SK-N-SH treated with all-trans-retinoic acid at 6 μM for 48 hours (cell line): ENCODE data around the gene TMEM170A.

Experiments used
- ATAC-seq: fragments of 200-7000 bp; cut with Tn5 transposase; 3 replicates; pipeline ENCODE4 v1.9.1; 2020; ENCODE audit warnings: mild to moderate bottlenecking, moderate library complexity
- ARNTL ChIP-seq: fragments of 450-650 bp; formaldehyde crosslinking; IDR thresholded peaks from 2 replicates; pipeline ENCODE4 v1.5.0; 2020; ENCODE audit warnings: low read depth, mild to moderate bottlenecking, moderate library complexity, borderline replicate concordance
- BACH2 ChIP-seq: fragments of 250-450 bp; sonication (Bioruptor Pico); IDR thresholded peaks from 2 replicates; pipeline ENCODE4 v1.9.0; 2021; ENCODE audit warnings: mild to moderate bottlenecking, borderline replicate concordance
- CREB5 ChIP-seq: fragments of 250-450 bp; sonication (Bioruptor Pico); IDR thresholded peaks from 2 replicates; pipeline ENCODE4 v1.5.1; 2020; ENCODE audit warnings: low read depth, mild to moderate bottlenecking, moderate library complexity
- CSDC2 ChIP-seq: fragments of 250-450 bp; sonication (Bioruptor Pico); IDR thresholded peaks from 2 replicates; pipeline ENCODE4 v1.5.0; 2020; ENCODE audit warnings: mild to moderate bottlenecking, moderate library complexity
- ESRRG ChIP-seq: fragments of 250-450 bp; sonication (Bioruptor Pico); IDR thresholded peaks from 2 replicates; pipeline ENCODE4 v1.6.1; 2021; ENCODE audit warnings: mild to moderate bottlenecking
- GLIS3 ChIP-seq: fragments of 250-450 bp; sonication (Bioruptor Pico); IDR thresholded peaks from 2 replicates; pipeline ENCODE4 v1.5.0; 2020; ENCODE audit warnings: mild to moderate bottlenecking, moderate library complexity
- ISL1 ChIP-seq: fragments of 250-450 bp; sonication (Bioruptor Pico); IDR thresholded peaks from 2 replicates; pipeline ENCODE4 v2.1.2; 2022; ENCODE audit warnings: mild to moderate bottlenecking, moderate library complexity
- RARB ChIP-seq: fragments of 250-450 bp; sonication (Bioruptor Pico); IDR thresholded peaks from 2 replicates; pipeline ENCODE4 v1.8.0; 2021; ENCODE audit warnings: mild to moderate bottlenecking, moderate library complexity
- SNAI2 ChIP-seq: fragments of 250-450 bp; sonication (Bioruptor Pico); IDR thresholded peaks from 2 replicates; pipeline ENCODE4 v1.5.0; 2020; ENCODE audit warnings: mild to moderate bottlenecking, moderate library complexity
- TCF4 ChIP-seq: fragments of 250-450 bp; sonication (Bioruptor Pico); IDR thresholded peaks from 2 replicates; pipeline ENCODE4 v1.8.0; 2021; ENCODE audit warnings: mild to moderate bottlenecking, moderate library complexity, borderline replicate concordance
- TOX ChIP-seq: fragments of 250-450 bp; sonication (Bioruptor Pico); IDR thresholded peaks from 2 replicates; pipeline ENCODE4 v1.8.0; 2021; ENCODE audit warnings: mild to moderate bottlenecking, moderate library complexity, borderline replicate concordance
- ZC3H10 ChIP-seq: fragments of 250-450 bp; sonication (Bioruptor Pico); IDR thresholded peaks from 2 replicates; pipeline ENCODE4 v1.5.1; 2021; ENCODE audit warnings: mild to moderate bottlenecking, moderate library complexity
- ZFP3 ChIP-seq: fragments of 250-450 bp; sonication (Bioruptor Pico); IDR thresholded peaks from 2 replicates; pipeline ENCODE4 v1.5.0; 2020; ENCODE audit warnings: mild to moderate bottlenecking, moderate library complexity
- ZNF565 ChIP-seq: fragments of 450-650 bp; formaldehyde crosslinking; conservative IDR thresholded peaks from 2 replicates; pipeline ENCODE4 v1.5.0; 2020; ENCODE audit warnings: low read depth, mild to moderate bottlenecking, moderate library complexity
- ZNF70 ChIP-seq: fragments of 450-650 bp; formaldehyde crosslinking; IDR thresholded peaks from 2 replicates; pipeline ENCODE4 v1.5.0; 2020; ENCODE audit warnings: mild to moderate bottlenecking, moderate library complexity
- TF ChIP-seq, protein P1 (sequence below): fragments of 250-450 bp; sonication (Bioruptor Pico); IDR thresholded peaks from 2 replicates; pipeline ENCODE4 v1.8.0; 2020; ENCODE audit warnings: mild to moderate bottlenecking, moderate library complexity, borderline replicate concordance
- TF ChIP-seq, protein P2 (sequence below): fragments of 250-450 bp; sonication (Bioruptor Pico); IDR thresholded peaks from 2 replicates; pipeline ENCODE4 v1.5.0; 2020; ENCODE audit warnings: mild to moderate bottlenecking, moderate library complexity
- TF ChIP-seq, protein P3 (sequence below): fragments of 250-450 bp; sonication (Bioruptor Pico); IDR thresholded peaks from 2 replicates; pipeline ENCODE4 v1.5.1; 2021; ENCODE audit warnings: mild to moderate bottlenecking, moderate library complexity

The TMEM170A gene

GRCh38 chr16:75486014-75486675, 21.7 kb upstream of the TMEM170A start:
- TF ChIP-seq ZNF565 (no peak), TCF4 (CRISPR knock-in tag) (no peak)
- TF ChIP-seq, all 23 proteins: peak for 0
- no peak for ATAC-seq

GRCh38 chr16:75485230-75486013, 20.9 kb upstream of the TMEM170A start:
- TF ChIP-seq, protein P1, sequence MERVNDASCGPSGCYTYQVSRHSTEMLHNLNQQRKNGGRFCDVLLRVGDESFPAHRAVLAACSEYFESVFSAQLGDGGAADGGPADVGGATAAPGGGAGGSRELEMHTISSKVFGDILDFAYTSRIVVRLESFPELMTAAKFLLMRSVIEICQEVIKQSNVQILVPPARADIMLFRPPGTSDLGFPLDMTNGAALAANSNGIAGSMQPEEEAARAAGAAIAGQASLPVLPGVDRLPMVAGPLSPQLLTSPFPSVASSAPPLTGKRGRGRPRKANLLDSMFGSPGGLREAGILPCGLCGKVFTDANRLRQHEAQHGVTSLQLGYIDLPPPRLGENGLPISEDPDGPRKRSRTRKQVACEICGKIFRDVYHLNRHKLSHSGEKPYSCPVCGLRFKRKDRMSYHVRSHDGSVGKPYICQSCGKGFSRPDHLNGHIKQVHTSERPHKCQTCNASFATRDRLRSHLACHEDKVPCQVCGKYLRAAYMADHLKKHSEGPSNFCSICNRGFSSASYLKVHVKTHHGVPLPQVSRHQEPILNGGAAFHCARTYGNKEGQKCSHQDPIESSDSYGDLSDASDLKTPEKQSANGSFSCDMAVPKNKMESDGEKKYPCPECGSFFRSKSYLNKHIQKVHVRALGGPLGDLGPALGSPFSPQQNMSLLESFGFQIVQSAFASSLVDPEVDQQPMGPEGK (CRISPR knock-in tag) = no peak
- no peak for TF ChIP-seq RARB (CRISPR knock-in tag)
- TF ChIP-seq, protein P2, sequence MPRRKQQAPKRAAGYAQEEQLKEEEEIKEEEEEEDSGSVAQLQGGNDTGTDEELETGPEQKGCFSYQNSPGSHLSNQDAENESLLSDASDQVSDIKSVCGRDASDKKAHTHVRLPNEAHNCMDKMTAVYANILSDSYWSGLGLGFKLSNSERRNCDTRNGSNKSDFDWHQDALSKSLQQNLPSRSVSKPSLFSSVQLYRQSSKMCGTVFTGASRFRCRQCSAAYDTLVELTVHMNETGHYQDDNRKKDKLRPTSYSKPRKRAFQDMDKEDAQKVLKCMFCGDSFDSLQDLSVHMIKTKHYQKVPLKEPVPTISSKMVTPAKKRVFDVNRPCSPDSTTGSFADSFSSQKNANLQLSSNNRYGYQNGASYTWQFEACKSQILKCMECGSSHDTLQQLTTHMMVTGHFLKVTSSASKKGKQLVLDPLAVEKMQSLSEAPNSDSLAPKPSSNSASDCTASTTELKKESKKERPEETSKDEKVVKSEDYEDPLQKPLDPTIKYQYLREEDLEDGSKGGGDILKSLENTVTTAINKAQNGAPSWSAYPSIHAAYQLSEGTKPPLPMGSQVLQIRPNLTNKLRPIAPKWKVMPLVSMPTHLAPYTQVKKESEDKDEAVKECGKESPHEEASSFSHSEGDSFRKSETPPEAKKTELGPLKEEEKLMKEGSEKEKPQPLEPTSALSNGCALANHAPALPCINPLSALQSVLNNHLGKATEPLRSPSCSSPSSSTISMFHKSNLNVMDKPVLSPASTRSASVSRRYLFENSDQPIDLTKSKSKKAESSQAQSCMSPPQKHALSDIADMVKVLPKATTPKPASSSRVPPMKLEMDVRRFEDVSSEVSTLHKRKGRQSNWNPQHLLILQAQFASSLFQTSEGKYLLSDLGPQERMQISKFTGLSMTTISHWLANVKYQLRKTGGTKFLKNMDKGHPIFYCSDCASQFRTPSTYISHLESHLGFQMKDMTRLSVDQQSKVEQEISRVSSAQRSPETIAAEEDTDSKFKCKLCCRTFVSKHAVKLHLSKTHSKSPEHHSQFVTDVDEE (CRISPR knock-in tag) = no peak
- no peak for TF ChIP-seq CREB5
- TF ChIP-seq ISL1 (CRISPR knock-in tag) = no peak
- TF ChIP-seq ZFP3 = no peak
- no peak for TF ChIP-seq BACH2 (CRISPR knock-in tag)
- TF ChIP-seq ZNF70 (CRISPR knock-in tag) = no peak
- TF ChIP-seq, protein P3, sequence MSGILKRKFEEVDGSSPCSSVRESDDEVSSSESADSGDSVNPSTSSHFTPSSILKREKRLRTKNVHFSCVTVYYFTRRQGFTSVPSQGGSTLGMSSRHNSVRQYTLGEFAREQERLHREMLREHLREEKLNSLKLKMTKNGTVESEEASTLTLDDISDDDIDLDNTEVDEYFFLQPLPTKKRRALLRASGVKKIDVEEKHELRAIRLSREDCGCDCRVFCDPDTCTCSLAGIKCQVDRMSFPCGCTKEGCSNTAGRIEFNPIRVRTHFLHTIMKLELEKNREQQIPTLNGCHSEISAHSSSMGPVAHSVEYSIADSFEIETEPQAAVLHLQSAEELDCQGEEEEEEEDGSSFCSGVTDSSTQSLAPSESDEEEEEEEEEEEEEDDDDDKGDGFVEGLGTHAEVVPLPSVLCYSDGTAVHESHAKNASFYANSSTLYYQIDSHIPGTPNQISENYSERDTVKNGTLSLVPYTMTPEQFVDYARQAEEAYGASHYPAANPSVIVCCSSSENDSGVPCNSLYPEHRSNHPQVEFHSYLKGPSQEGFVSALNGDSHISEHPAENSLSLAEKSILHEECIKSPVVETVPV (CRISPR knock-in tag) = no peak
- TF ChIP-seq CSDC2 (CRISPR knock-in tag) = no peak
- TF ChIP-seq ZNF565 = no peak
- no peak for TF ChIP-seq ARNTL (CRISPR knock-in tag)
- no peak for TF ChIP-seq GLIS3 (CRISPR knock-in tag)
- TF ChIP-seq TOX (CRISPR knock-in tag) = no peak
- ATAC-seq = no peak

- peak; percentile 87 for ATAC-seq
- TF ChIP-seq ZNF565 (no peak), ESRRG (CRISPR knock-in tag) (no peak), TCF4 (CRISPR knock-in tag) (no peak), ZC3H10 (no peak), TOX (CRISPR knock-in tag) (no peak), CREB5 (no peak), SNAI2 (CRISPR knock-in tag) (no peak), GLIS3 (CRISPR knock-in tag) (no peak)
- TF ChIP-seq, protein P1 (CRISPR knock-in tag) = no peak
- TF ChIP-seq, protein P3 (CRISPR knock-in tag) = no peak
Measured at GRCh38 chr16:75483222-75483621, 18.7 kb upstream of the TMEM170A start.
